Endothelial cell of umbilical vein (primary cell): ENCODE results near the gene DBT. TPM values are rescaled to one million over a fixed set of nuclear protein-coding genes. Genes with fewer than 3 reads are reported as not detected.

ENCODE experiments used
- BruUV-seq: library from RNA; stranded (reverse); fragments of 400-500 nt; replicated peaks from 2 replicates; lab custom pipeline; 2021; lab: Mats Ljungman, UMichigan
- CTCF ChIA-PET: fragments of 300-600, 350-600 bp; sonication (Branson Sonifier 250); formaldehyde crosslinking; loops from one replicate; lab custom pipeline; 2021; ENCODE audit warnings: antibody characterized with exemption, inconsistent platforms; lab: Charles Lee
- POLR2A ChIA-PET: fragments of 300-600, 350-600 bp; sonication (Branson Sonifier 250); formaldehyde crosslinking; loops from one replicate; lab custom pipeline; 2021; ENCODE audit warnings: antibody characterized with exemption, inconsistent platforms; lab: Charles Lee
- DNase-seq: peaks from one replicate; pipeline ENCODE4 v3.0.0-alpha.2; 2011; ENCODE audit warnings: low read depth, low spot score
- FAIRE-seq: peaks from 2 replicates; lab custom pipeline; 2011; peaks lifted over from hg19 to GRCh38; lab: Jason Lieb, UNC
- H2AFZ ChIP-seq: 2 replicates; pipeline ENCODE4 v1.6.0; 2012; ENCODE audit warnings: low read depth, low read length, control low read depth, inconsistent platforms
- H3K27ac ChIP-seq: 2 replicates; pipeline ENCODE4 v1.5.1; 2011; ENCODE audit warnings: low read depth, mild to moderate bottlenecking, control low read depth, low read length, moderate library complexity; ENCODE audit not compliant: insufficient read depth
- H3K27me3 ChIP-seq, 2 experiments: 2 replicates each; pipeline versions ENCODE4 v1.6.0 to v1.6.1; 2011; ENCODE audit warnings: low read length in 2 of 2, mixed read lengths in 1 of 2; ENCODE audit not compliant: control insufficient read depth in 2 of 2, insufficient read depth in 2 of 2
- H3K36me3 ChIP-seq, 2 experiments: 2 replicates in 1 of 2; 3 replicates in 1 of 2; pipeline ENCODE4 v1.5.1; 2011; ENCODE audit warnings: low read length in 2 of 2, mild to moderate bottlenecking in 1 of 2, moderate library complexity in 1 of 2; ENCODE audit not compliant: control insufficient read depth in 2 of 2, insufficient read depth in 2 of 2; ENCODE audit errors: extremely low read depth in 1 of 2
- H3K4me1 ChIP-seq: 3 replicates; pipeline ENCODE4 v1.5.1; 2011; ENCODE audit warnings: mild to moderate bottlenecking, low read length; ENCODE audit not compliant: control insufficient read depth, insufficient read depth; ENCODE audit errors: extremely low read depth
- H3K4me2 ChIP-seq: 2 replicates; pipeline ENCODE4 v1.6.1; 2011; ENCODE audit warnings: low read length, control low read depth, mixed read lengths; ENCODE audit not compliant: insufficient read depth
- H3K4me3 ChIP-seq, 3 experiments: fragments of 200-600 bp in 1 of 3; sonication (generic), shearing (Covaris generic) in 1 of 3; replicated peaks in 1 of 3; 2 replicates each; pipeline ENCODE4 v1.5.1; 2011 to 2016; ENCODE audit warnings: control low read depth in 3 of 3, low read length in 3 of 3, mild to moderate bottlenecking in 2 of 3, inconsistent platforms in 1 of 3, low read depth in 1 of 3, moderate library complexity in 1 of 3; ENCODE audit not compliant: insufficient read depth in 1 of 3
- H3K79me2 ChIP-seq: 2 replicates; pipeline ENCODE4 v1.6.0; 2012; ENCODE audit warnings: low read length, inconsistent platforms; ENCODE audit not compliant: control insufficient read depth, insufficient read depth
- H3K9ac ChIP-seq: replicated peaks from 2 replicates; pipeline ENCODE3; 2011; ENCODE audit warnings: low read length, control low read depth; ENCODE audit not compliant: insufficient read depth; ENCODE audit errors: extremely low read depth
- H3K9me1 ChIP-seq: replicated peaks from 3 replicates; pipeline ENCODE4 v1.6.0; 2011; ENCODE audit warnings: mild to moderate bottlenecking, low read length; ENCODE audit not compliant: control insufficient read depth, insufficient read depth; ENCODE audit errors: extremely low read depth
- H3K9me3 ChIP-seq: replicated peaks from 2 replicates; pipeline ENCODE4 v1.5.1; 2012; ENCODE audit warnings: low read length, inconsistent platforms; ENCODE audit not compliant: control insufficient read depth, insufficient read depth
- H4K20me1 ChIP-seq: replicated peaks from 2 replicates; pipeline ENCODE3; 2011; ENCODE audit warnings: mild to moderate bottlenecking, low read length; ENCODE audit not compliant: control insufficient read depth, insufficient read depth; ENCODE audit errors: extremely low read depth
- EZH2 ChIP-seq: IDR thresholded peaks from 2 replicates; pipeline ENCODE4 v1.6.1; 2012; ENCODE audit warnings: borderline replicate concordance, low read depth, mild to moderate bottlenecking, moderate library complexity, low read length, inconsistent platforms; ENCODE audit not compliant: severe bottlenecking
- FOS ChIP-seq: IDR thresholded peaks from 2 replicates; pipeline ENCODE4 v1.6.1; 2011; ENCODE audit warnings: mild to moderate bottlenecking, low read length, moderate library complexity, borderline replicate concordance; ENCODE audit not compliant: insufficient read depth
- GATA2 ChIP-seq: IDR thresholded peaks from 2 replicates; pipeline ENCODE4 v1.7.0; 2011; ENCODE audit warnings: low read depth, mild to moderate bottlenecking, moderate library complexity, mixed read lengths, low read length; ENCODE audit not compliant: insufficient read length, insufficient read depth
- JUN ChIP-seq: IDR thresholded peaks from 2 replicates; pipeline ENCODE4 v1.6.1; 2011; ENCODE audit warnings: borderline replicate concordance, low read depth; ENCODE audit not compliant: insufficient read length, insufficient read depth
- MYC ChIP-seq: IDR thresholded peaks from one replicate; pipeline ENCODE4 v1.6.1; 2011; ENCODE audit warnings: mild to moderate bottlenecking, low read depth, low read length
- POLR2A ChIP-seq: IDR thresholded peaks from 2 replicates; pipeline ENCODE4 v1.6.1; 2012; ENCODE audit warnings: low read depth, mild to moderate bottlenecking, control low read depth, low read length
- POLR2AphosphoS5 ChIP-seq: IDR thresholded peaks from 2 replicates; pipeline ENCODE4 v1.6.1; 2012; ENCODE audit warnings: low read depth, mild to moderate bottlenecking, control low read depth, low read length, moderate library complexity; ENCODE audit not compliant: insufficient read depth
- dilution Hi-C: fragments of 300-500 bp; cut with MboI; formaldehyde crosslinking; loops from one replicate; pipeline ENCODE4 v1.15.0; 2019; ENCODE audit warnings: low sequenced_read_pairs; ENCODE audit not compliant: extremely low pct_ligation_motif_present
- intact Hi-C: fragments of 100-400 bp; cut with micrococcal nuclease; formaldehyde crosslinking; loops from one replicate; pipeline ENCODE4 v1.10.0; 2022
- polyA plus RNA-seq, 4 experiments: library from polyadenylated mRNA; depleted of rRNA in 3 of 4; stranded (reverse) in 3 of 4; unstranded in 1 of 4; fragments of >200 nt; gene quantifications; 2 replicates each; pipeline versions ENCODE4 v1.2.1 to v1.2.3, GENCODE V29; 2011 to 2012; ENCODE audit warnings: missing spikeins in 1 of 4
- total RNA-seq: library from RNA; stranded (reverse); gene quantifications from 2 replicates; pipeline ENCODE4 v1.2.3, GENCODE V29; 2021
- TF ChIP-seq, protein P1 (sequence below), 2 donors: IDR thresholded peaks; 1 replicate in 1 of 2; 2 replicates in 1 of 2; pipeline ENCODE4 v1.5.1; 2011; ENCODE audit warnings: low read length in 2 of 2, mild to moderate bottlenecking in 2 of 2, moderate library complexity in 2 of 2, control low read depth in 1 of 2, inconsistent platforms in 1 of 2, low read depth in 1 of 2; ENCODE audit not compliant: insufficient read depth in 1 of 2; ENCODE audit errors: extremely low read depth in 1 of 2
- TF ChIP-seq, protein P2 (sequence below): IDR thresholded peaks from 2 replicates; pipeline ENCODE4 v1.6.1; 2011; ENCODE audit not compliant: insufficient read depth, insufficient read length

DBT gene
- total and polyA plus RNA-seq, 2 donors (not counting 3 experiments of a cell fraction or from before 2014, with no cell fraction given), result 1.6 to 7.9 TPM

DNA sequence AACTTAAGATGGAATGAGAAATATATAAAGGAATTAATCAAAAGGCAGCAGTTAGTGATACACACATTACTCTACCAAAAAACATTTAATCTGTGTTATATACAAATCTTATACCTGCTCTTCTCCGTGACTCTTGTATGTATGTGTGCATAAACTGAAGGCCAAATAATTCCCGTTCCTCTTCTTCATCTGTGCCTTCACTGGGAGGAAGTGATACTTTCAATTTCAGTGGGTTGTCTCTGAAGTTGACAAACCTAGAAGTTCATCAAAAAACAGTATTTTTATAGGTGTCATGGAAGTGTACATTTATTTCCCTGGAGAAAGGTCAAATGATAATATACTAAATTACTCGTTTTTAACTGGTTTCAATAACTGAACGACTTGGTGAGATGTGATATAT, 97.4 kb downstream of the DBT start:
- Histone ChIP-seq H3K36me3 (peaks cover 2% of the 10 kb centered on the region in 2 experiments), H3K4me2 (no peak overlapping the region), H3K4me1 (no peaks in the 10 kb centered on the region), H2AFZ (no peak overlapping the region), H3K9me1 (no peaks in the 10 kb centered on the region), H3K9me3 (no peaks in the 10 kb centered on the region), H3K27ac (no peak overlapping the region), H3K4me3 (no peak overlapping the region), H3K27me3 (no peaks in the 10 kb centered on the region), H3K9ac (no peak overlapping the region), H3K79me2 (no peaks in the 10 kb centered on the region), H4K20me1 (no peaks in the 10 kb centered on the region)
- ChIA-PET CTCF (interaction anchor here (3.8 kb wide), 1 partner anchor 307 kb away, joined by 11 read pairs; no protein-coding TSS in a partner anchor), POLR2A (no interaction called here)
- dilution Hi-C loops, result no loop called here
- no peak for FAIRE-seq
- no TSS peak for BruUV-seq
- TF ChIP-seq MYC, result no peak
- TF ChIP-seq POLR2A, result no peak
- TF ChIP-seq EZH2, result no peak
- no peak for TF ChIP-seq JUN
- TF ChIP-seq, protein P1, sequence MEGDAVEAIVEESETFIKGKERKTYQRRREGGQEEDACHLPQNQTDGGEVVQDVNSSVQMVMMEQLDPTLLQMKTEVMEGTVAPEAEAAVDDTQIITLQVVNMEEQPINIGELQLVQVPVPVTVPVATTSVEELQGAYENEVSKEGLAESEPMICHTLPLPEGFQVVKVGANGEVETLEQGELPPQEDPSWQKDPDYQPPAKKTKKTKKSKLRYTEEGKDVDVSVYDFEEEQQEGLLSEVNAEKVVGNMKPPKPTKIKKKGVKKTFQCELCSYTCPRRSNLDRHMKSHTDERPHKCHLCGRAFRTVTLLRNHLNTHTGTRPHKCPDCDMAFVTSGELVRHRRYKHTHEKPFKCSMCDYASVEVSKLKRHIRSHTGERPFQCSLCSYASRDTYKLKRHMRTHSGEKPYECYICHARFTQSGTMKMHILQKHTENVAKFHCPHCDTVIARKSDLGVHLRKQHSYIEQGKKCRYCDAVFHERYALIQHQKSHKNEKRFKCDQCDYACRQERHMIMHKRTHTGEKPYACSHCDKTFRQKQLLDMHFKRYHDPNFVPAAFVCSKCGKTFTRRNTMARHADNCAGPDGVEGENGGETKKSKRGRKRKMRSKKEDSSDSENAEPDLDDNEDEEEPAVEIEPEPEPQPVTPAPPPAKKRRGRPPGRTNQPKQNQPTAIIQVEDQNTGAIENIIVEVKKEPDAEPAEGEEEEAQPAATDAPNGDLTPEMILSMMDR (IDR thresholded peaks at IDR 0.05; ENCODE audit: extremely low read depth in 1 of 2, insufficient read depth in 1 of 2, low read depth in 1 of 2, low read length in 2 of 2), result no peak
- TF ChIP-seq POLR2AphosphoS5, result no peak
- no peak for TF ChIP-seq FOS
- TF ChIP-seq, protein P2, sequence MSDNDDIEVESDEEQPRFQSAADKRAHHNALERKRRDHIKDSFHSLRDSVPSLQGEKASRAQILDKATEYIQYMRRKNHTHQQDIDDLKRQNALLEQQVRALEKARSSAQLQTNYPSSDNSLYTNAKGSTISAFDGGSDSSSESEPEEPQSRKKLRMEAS, result no peak
- no peak for TF ChIP-seq GATA2
- DNase-seq, result no peak
- intact Hi-C loops, result no loop called here
